Muscle of arm (tissue), 12 donors: ENCODE results near the gene ITIH1. TPM values are rescaled to one million over a fixed set of nuclear protein-coding genes. Genes with fewer than 3 reads are reported as not detected.

Experiments
- DNase-seq: peaks from one replicate; pipeline ENCODE4 v3.0.0-alpha.2; 2013
- polyA plus RNA-seq, 12 donors: library from polyadenylated mRNA; unstranded; fragments of 120-200 nt; gene quantifications; one replicate each; pipeline ENCODE4 v1.2.1, GENCODE V29; 2013; ENCODE audit not compliant: insufficient read length in 12 of 12

Gene ITIH1
- polyA plus RNA-seq, 12 donors: 0.34 to 5.0 (median 0.47) TPM; not detected in 7

- no peak for DNase-seq
These were observed 61.3 kb downstream of the ITIH1 start for GRCh38 chr3:52838561-52839267.

GRCh38 chr3:52839268-52839575, 61.8 kb downstream of the ITIH1 start:
- no peak for DNase-seq

DNA sequence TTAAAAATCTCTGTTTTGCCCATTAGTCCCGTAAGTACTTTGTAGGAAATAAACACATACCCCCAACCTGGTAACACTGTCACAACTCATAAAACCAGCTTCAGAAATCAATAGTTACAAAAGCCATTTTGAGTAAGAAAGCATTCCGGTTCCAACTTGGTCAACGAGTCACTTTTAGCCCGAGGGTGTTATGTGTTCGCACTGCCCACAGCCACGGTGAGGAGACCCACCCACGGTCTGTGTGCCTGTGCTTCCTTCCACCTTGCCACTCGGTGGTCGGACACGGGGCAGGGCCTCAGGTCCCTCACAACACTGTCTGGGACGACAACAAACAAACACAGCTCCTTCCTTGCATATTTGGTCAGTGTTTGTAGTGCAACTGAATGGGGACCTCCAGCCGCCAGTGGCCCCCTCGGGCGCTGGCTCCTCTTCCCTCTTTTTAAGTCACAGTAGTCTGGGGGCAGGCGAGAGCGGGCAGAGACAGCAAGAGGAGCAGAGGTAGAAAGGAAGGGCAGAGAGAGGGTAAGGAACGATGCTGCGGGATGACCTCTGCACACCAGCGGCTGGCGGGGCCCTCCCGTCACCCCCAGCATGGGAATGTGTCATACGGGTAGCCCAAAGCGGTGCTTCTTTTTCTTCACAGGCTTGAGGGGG, 62.6 kb downstream of the ITIH1 start:
- DNase-seq: no peak

GRCh38 chr3:52841211-52841980, 64.0 kb downstream of the ITIH1 start:
- no peak for DNase-seq

Other genes starting within 250 kb of the ITIH1 start
- gene NT5DC2, start 243.7 kb upstream of the ITIH1 start, polyA plus RNA-seq: 100 to 1,000 TPM in 3 of 12 donors, 10 to 100 TPM in 8, not detected in 1; 31.8 to 163 (median 82.8) TPM
- 10 to 100 TPM in 6 of 12 donors, 1 to 10 TPM in 5, not detected in 1; 7.2 to 18.2 (median 10.7) TPM for gene UQCC5, start 241.0 kb upstream of the ITIH1 start, polyA plus RNA-seq
- 10 to 100 TPM in 11 of 12 donors, not detected in 1; 30.0 to 58.2 (median 51.9) TPM for gene PBRM1, start 91.7 kb upstream of the ITIH1 start, polyA plus RNA-seq
- gene GNL3, start 91.6 kb upstream of the ITIH1 start, polyA plus RNA-seq: 100 to 1,000 TPM in 4 of 12 donors, 10 to 100 TPM in 7, not detected in 1; 65.3 to 150 (median 96.6) TPM
- gene GLT8D1, start 71.8 kb upstream of the ITIH1 start, polyA plus RNA-seq: 100 to 1,000 TPM in 3 of 12 donors, 10 to 100 TPM in 8, not detected in 1; 70.9 to 118 (median 81.5) TPM
- 100 to 1,000 TPM in 2 of 12 donors, 10 to 100 TPM in 9, not detected in 1; 75.6 to 111 (median 89.1) TPM for gene SPCS1, start 71.5 kb upstream of the ITIH1 start, polyA plus RNA-seq
- gene NEK4, start 6.7 kb upstream of the ITIH1 start, polyA plus RNA-seq: 10 to 100 TPM in 8 of 12 donors, 1 to 10 TPM in 3, not detected in 1; 8.7 to 17.8 (median 11.3) TPM
- 1 to 10 TPM in 9 of 12 donors, under 1 TPM in 1, not detected in 2; 0.31 to 3.8 (median 1.7) TPM for gene ITIH3, start 17.2 kb downstream of the ITIH1 start, polyA plus RNA-seq
- 10 to 100 TPM in 9 of 12 donors, 1 to 10 TPM in 2, not detected in 1; 8.0 to 42.4 (median 29.6) TPM for gene ITIH4, start 53.1 kb downstream of the ITIH1 start, polyA plus RNA-seq
- gene MUSTN1, start 57.4 kb downstream of the ITIH1 start, polyA plus RNA-seq: 100 to 1,000 TPM in 7 of 12 donors, 10 to 100 TPM in 4, not detected in 1; 49.5 to 199 (median 120) TPM
- gene STIMATE, start 119.9 kb downstream of the ITIH1 start, polyA plus RNA-seq: 10 to 100 TPM in 3 of 12 donors, 1 to 10 TPM in 8, not detected in 1; 6.2 to 19.1 (median 8.3) TPM